Inflammatory macrophage (primary cell): ENCODE data around the gene TICAM2.

Experiments used
- DNase-seq, 2 donors: peaks; one replicate each; pipeline ENCODE4 v3.0.0-alpha.2; 2020 to 2022

The TICAM2 gene

GRCh38 chr5:115565233-115565632 lies 37.0 kb downstream of the TICAM2 start:
- DNase-seq = no peak

DNA sequence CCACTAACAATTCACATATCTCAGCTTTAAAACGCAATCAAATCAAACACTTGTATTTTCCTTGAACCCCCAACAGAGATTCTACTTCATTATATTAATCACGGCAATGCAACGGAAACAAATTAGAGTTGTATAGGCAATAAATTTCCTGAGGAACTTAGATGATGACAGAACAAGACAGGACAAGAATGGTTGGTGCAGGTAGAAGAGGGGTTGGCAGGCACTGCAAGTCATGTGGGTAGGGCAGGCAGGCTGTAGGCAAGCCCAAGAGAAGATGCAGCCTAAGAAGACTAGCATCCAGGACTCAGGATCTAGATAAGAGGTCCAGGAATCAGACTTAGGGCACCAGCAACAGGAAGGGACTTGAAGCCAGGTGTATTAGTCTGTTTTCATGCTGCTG lies 41.1 kb downstream of the TICAM2 start:
- no peak for DNase-seq

GRCh38 chr5:115559524-115559923 lies 42.8 kb downstream of the TICAM2 start:
- DNase-seq = no peak

- no peak for DNase-seq
These were observed 43.8 kb downstream of the TICAM2 start for GRCh38 chr5:115558388-115558956.

GRCh38 chr5:115557667-115558387 lies 44.5 kb downstream of the TICAM2 start:
- DNase-seq = no peak

DNA sequence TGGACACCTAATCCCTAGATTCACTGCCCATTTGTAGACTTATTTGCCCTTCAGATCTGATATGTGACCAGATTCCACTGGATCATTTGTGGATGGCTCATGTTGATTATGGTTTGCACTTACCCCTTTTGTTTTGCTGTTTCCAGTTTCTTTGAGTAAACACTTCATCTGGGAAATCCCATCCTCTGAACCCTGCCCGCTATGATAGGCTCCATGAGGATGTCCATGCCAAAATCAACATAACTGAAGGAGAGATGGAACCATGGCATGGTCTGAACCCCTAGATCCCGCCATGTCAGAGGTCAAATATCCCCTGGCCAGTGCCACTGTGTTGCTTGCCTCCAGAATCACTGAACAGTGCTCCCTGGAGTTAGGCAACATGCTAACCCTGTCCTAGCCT lies 46.0 kb downstream of the TICAM2 start:
- DNase-seq = no peak

- DNase-seq = no peak
These were observed 47.1 kb downstream of the TICAM2 start for GRCh38 chr5:115555084-115555633.

- no peak for DNase-seq
These were observed 49.2 kb downstream of the TICAM2 start for GRCh38 chr5:115553082-115553481.

DNA sequence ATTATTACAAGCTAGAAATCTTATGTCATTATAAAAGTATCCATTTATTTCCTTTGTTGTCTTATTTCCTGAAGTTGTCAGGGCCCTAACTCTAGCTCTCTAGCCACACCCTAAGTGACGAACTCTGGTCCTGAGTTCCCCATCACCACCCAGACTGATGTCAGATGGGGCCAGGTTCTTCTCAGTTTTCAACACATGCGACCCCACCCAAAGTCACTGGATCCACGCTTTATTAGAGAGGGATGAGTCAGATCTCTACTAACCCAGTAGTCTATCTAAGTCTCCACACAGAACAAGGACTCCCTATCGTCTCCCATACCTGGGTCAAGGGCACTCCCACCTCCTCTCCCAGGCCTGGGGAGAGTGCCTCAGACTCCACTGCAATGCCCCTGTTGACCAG lies 50.9 kb downstream of the TICAM2 start:
- peak in 1 of 2 donors; percentile 48 for DNase-seq

DNA sequence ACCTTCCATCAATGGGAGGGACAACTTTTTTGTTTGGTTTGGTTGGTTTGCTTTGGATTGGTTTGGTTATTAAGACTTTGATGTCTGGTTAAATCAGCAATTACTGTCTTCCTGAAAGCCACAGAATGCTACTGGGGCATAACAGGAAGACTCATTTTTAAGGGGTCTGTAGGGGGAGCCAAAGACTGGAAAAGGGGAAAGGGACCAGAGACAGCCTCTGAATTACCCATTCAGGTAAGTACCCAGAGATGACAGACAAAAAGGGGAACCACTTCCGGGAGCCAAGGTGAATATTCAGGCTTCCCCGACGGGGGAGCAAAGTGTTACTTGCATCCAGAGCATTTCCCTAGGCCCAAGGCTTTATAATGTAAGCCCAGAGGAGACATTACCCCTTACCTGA lies 53.1 kb downstream of the TICAM2 start:
- DNase-seq = no peak

GRCh38 chr5:115548683-115549082 lies 53.6 kb downstream of the TICAM2 start:
- no peak for DNase-seq

GRCh38 chr5:115545351-115545882 lies 56.9 kb downstream of the TICAM2 start:
- no peak for DNase-seq

- peak; percentile 98 to 99 for DNase-seq
These were observed 57.6 kb downstream of the TICAM2 start, which contains the start of gene FEM1C for GRCh38 chr5:115544436-115545350. TSS of gene FEM1C (minus strand) at chr5:115544775. CDS start at chr5:115543493, 1,282 bp downstream.

GRCh38 chr5:115544043-115544435 lies 58.2 kb downstream of the TICAM2 start:
- peak; percentile 62 to 83 for DNase-seq

GRCh38 chr5:115543365-115544042 lies 58.8 kb downstream of the TICAM2 start:
- no peak for DNase-seq

- peak in 1 of 2 donors; percentile 30 for DNase-seq
These were observed 59.5 kb downstream of the TICAM2 start for GRCh38 chr5:115542651-115543364.

GRCh38 chr5:115542086-115542485 lies 60.2 kb downstream of the TICAM2 start:
- no peak for DNase-seq

- no peak for DNase-seq
These were observed 60.7 kb downstream of the TICAM2 start for GRCh38 chr5:115541611-115542010.

DNA sequence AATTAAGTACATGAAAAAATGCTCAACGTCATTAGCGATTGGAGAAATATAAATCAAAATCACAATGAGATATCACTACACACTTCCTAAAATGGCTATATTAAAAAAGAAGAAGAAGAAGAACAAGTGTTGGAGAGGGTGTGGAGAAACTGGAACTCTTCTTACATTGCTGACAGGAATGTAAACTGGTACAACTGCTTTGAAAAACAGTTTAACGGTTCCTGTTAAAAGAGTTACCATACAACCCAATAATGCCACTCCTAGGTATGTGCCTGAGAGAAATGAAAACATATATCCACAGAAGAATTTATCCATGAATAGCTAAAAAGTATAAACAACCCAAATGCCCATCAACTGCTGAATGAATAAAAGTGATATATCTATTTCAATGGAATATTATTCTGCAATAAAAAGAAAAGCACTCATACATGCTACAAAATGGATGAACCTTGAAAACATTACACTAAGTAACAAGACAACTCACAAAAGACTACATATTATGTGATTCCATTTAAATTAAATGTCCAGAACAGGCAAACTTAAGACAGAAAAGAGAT lies 66.7 kb downstream of the TICAM2 start:
- no peak for DNase-seq

DNA sequence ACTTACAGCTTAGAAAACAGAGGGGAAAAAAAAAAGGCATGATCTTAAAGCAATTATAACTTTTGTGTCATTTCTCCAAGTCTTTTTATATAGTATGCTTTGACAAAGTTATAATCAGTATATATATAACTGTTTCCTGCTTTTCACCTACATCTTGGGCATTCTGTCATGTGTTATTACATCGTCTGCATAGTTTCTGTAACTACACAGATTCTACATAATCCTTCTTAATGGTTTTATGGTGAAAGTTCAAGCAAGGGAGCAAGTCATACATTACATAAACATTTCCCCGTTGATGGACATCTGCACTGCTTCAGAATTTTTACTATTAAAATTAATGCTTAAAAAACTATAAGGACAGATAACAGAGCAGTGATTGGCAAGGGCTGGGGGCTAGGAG lies 69.8 kb downstream of the TICAM2 start:
- DNase-seq = no peak

- DNase-seq = no peak
These were observed 70.4 kb downstream of the TICAM2 start for GRCh38 chr5:115531787-115532367.
